AML-193 (cell line): ENCODE data around the gene USP8.

ENCODE experiments used
- DNase-seq, 2 experiments: peaks; one replicate each; lab custom pipeline; 2025; lab: John Stamatoyannopoulos, UW

USP8 gene

GRCh38 chr15:50543556-50543955 lies 119.4 kb downstream of the USP8 start:
- no peak for DNase-seq

DNA sequence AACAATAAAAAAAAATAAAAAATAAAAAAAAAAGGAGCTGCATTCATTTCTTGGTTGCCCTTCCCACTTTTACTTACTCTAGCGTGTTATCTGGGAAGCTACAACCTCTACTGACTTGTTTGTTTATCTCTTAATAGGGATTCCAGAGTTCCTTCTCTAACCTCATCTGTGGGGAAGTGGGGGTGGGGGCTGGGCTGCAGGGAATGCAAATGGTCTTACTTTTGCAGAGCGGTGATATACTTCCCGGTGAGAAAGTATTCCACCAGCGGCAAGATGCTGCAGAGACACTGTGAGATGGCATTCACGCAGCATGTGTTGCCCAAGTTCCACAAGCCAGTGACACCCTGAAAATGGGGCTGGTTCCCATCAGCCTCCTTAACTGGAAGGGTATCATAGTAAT lies 120.2 kb downstream of the USP8 start:
- DNase-seq, result no peak

DNA sequence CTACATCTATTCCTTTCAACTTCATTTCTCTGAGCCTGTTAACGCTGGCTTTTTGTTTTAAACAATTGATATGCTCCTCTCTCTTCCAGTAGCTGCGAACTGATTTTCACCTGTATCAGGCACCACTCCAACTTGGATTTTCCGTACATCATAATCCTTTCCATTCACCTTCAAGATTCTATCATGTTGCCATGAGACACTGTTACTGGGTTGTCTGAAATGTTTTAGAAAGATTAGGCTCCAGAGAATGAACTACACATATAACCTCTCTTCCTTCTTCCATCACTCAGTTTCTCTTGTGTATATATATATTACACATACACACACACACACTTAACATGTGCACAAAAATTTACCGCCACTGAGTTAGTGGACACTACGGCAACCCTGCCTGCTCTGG lies 122.4 kb downstream of the USP8 start, which contains the start of gene USP50:
Gene USP50, minus strand, starts transcription at position 101 of the 400 bp plus-strand sequence. CDS start 141 bp downstream, outside the sequence.
- DNase-seq, result no peak

DNA sequence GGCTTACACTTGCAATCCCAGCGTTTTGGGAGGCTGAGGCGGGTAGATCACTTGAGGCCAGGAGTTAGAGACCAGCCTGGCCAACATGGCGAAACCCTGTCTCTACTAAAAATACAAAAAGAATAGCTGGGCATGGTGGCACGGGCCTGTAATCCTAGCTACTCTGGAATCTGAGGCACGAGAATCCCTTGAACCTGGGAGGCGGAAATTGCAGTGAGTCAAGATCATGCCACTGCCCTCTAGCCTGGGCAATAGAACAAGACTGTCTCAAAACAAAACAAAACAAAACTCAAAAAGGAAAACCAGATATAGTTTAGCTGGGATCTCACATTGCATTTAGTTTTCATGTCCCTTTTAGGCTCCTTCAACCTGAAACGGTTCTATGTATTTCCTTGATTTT lies 125.1 kb downstream of the USP8 start:
- no peak for DNase-seq

- DNase-seq, result no peak
These were observed 128.0 kb downstream of the USP8 start for GRCh38 chr15:50552238-50552637.

DNA sequence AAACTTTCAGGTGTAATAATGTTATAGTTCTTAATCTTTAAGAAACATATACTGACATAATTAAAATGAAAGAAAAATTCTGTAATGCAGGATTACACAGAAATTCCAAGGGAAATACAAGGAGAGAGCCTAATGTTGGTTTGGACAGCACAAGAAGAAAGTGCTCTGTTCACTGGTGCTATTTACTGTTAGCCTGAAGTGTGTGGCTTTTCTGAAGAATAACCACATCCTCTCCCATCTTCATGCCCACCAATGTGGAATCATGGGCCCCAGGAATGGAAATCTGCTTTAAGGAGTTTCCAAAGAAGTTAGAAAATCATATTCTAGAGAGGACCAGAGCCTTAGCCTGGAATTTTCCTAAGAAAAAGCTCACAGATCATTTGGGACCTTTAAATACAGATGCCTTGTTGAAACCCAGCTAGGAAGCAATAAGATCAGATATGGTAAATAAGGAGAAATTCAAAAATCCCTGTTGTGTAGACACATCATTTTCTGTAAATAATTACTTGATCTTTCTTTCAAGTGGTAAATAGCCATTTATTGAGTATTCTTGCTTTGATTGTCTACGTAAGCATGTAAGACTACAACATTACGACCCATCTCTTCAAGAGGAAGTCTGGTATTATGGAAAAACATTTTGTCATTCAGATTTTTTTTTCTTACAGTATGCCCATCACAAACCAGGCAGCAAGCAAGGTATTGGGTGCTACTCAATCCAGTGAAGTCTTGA lies 132.6 kb downstream of the USP8 start:
- DNase-seq, result no peak

GRCh38 chr15:50558012-50558411 lies 133.8 kb downstream of the USP8 start:
- no peak for DNase-seq

GRCh38 chr15:50562735-50563640 lies 138.8 kb downstream of the USP8 start:
- no peak for DNase-seq

DNA sequence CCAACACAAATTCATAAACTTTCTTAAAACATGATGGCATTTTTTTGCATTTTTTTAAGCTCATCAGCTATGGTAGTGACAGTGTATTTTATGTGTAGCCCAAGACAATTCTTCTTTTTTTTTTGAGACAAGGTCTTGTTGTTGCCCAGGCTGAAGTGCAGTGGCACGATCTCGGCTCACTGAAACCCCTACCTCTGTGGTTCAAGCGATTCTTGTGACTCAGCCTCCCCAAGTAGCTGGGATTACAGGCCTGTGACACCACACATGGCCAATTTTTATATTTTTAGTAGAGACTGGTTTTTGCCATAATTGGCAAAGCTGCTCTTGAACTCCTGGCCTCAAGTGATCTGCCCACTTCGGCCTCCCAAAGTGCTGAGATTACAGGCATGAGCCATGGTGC lies 139.6 kb downstream of the USP8 start:
- no peak for DNase-seq
